HG03342 (cell line): ENCODE measurements around the gene PRUNE2.

ENCODE experiments used
- ATAC-seq: cut with Tn5 transposase; IDR thresholded peaks from one replicate; pipeline ENCODE4 v1.9.1; 2021; ENCODE audit warnings: mild to moderate bottlenecking, moderate library complexity; ENCODE audit not compliant: unreplicated experiment

PRUNE2 gene

GRCh38 chr9:76902395-76902794 lies 3.5 kb downstream of the PRUNE2 start:
- ATAC-seq: no peak

- ATAC-seq: no peak
Observed at GRCh38 chr9:76901801-76902200, 4.1 kb downstream of the PRUNE2 start.

- no peak for ATAC-seq
Observed at GRCh38 chr9:76900884-76901440, 5.0 kb downstream of the PRUNE2 start.

- no peak for ATAC-seq
Observed at GRCh38 chr9:76898786-76899185, 7.1 kb downstream of the PRUNE2 start.

- ATAC-seq: no peak
Observed at GRCh38 chr9:76897804-76898525, 7.9 kb downstream of the PRUNE2 start.

GRCh38 chr9:76896035-76896434 lies 9.9 kb downstream of the PRUNE2 start:
- no peak for ATAC-seq

GRCh38 chr9:76895186-76895585 lies 10.7 kb downstream of the PRUNE2 start:
- ATAC-seq: no peak

- ATAC-seq: no peak
Observed at GRCh38 chr9:76894198-76894597, 11.7 kb downstream of the PRUNE2 start.

GRCh38 chr9:76893395-76893932 lies 12.4 kb downstream of the PRUNE2 start:
- ATAC-seq: no peak

GRCh38 chr9:76891874-76892273 lies 14.0 kb downstream of the PRUNE2 start:
- ATAC-seq: no peak

- no peak for ATAC-seq
Observed at GRCh38 chr9:76891279-76891678, 14.6 kb downstream of the PRUNE2 start.

- ATAC-seq: no peak
Observed at GRCh38 chr9:76887951-76888350, 18.0 kb downstream of the PRUNE2 start.

- no peak for ATAC-seq
Observed at GRCh38 chr9:76887003-76887821, 18.7 kb downstream of the PRUNE2 start.

GRCh38 chr9:76886318-76886717 lies 19.6 kb downstream of the PRUNE2 start:
- no peak for ATAC-seq

GRCh38 chr9:76884823-76885222 lies 21.1 kb downstream of the PRUNE2 start:
- ATAC-seq: no peak

GRCh38 chr9:76883341-76883855 lies 22.5 kb downstream of the PRUNE2 start:
- no peak for ATAC-seq

GRCh38 chr9:76882686-76883085 lies 23.2 kb downstream of the PRUNE2 start:
- peak; percentile 81 for ATAC-seq

- ATAC-seq: no peak
Observed at GRCh38 chr9:76880210-76880609, 25.7 kb downstream of the PRUNE2 start.

GRCh38 chr9:76878933-76879332 lies 27.0 kb downstream of the PRUNE2 start:
- ATAC-seq: no peak

- ATAC-seq: no peak
Observed at GRCh38 chr9:76877961-76878360, 28.0 kb downstream of the PRUNE2 start.

GRCh38 chr9:76876098-76876497 lies 29.8 kb downstream of the PRUNE2 start:
- no peak for ATAC-seq
